ENCODE results near the gene ITCH.

GRCh38 chr20:34367155-34367554 lies 4.1 kb downstream of the ITCH start:
- TF ChIP-seq CTCF (IDR thresholded peaks at IDR 0.05) (no peak), POLR2AphosphoS5 (IDR thresholded peaks at IDR 0.05) (no peak), POLR2A (IDR thresholded peaks at IDR 0.05) (no peak), EP300 (IDR thresholded peaks at IDR 0.05) (no peak)
